Stimulated activated CD8-positive, alpha-beta memory T cell treated with anti-CD3 and anti-CD28 coated beads, Interleukin-7, amount 100 ng/mL, for 4 hours (primary cell): Measurements from ENCODE around the gene DCAF10.
"Not testable (repeated sequence)": the region's sequence is repeated elsewhere in the genome, so short reads cannot be mapped to it uniquely, and the experiment has no call there.

ENCODE experiments used
- DNase-seq, 2 donors: peaks; one replicate each; pipeline ENCODE4 v3.0.0-alpha.2; 2020; ENCODE audit warnings: low read depth in 2 of 2

DCAF10 gene

GRCh38 chr9:37862530-37862929 is 61.9 kb downstream of the DCAF10 start:
- no peak for DNase-seq

GRCh38 chr9:37870081-37870798 is 69.6 kb downstream of the DCAF10 start:
- DNase-seq, result no peak

GRCh38 chr9:37870799-37871176 is 70.2 kb downstream of the DCAF10 start:
- no peak for DNase-seq

- DNase-seq, result no peak
Observed at GRCh38 chr9:37873955-37874354, 73.4 kb downstream of the DCAF10 start.

GRCh38 chr9:37876376-37876775 is 75.8 kb downstream of the DCAF10 start:
- no peak for DNase-seq

GRCh38 chr9:37880916-37881479 is 80.4 kb downstream of the DCAF10 start:
- no peak for DNase-seq

GRCh38 chr9:37887977-37888583 is 87.5 kb downstream of the DCAF10 start:
- DNase-seq, result not testable (repeated sequence)

GRCh38 chr9:37889536-37889935 is 88.9 kb downstream of the DCAF10 start:
- no peak for DNase-seq

- DNase-seq, result not testable (repeated sequence)
Observed at GRCh38 chr9:37891042-37891441, 90.4 kb downstream of the DCAF10 start.

GRCh38 chr9:37892063-37892462 is 91.5 kb downstream of the DCAF10 start:
- no peak for DNase-seq

- no peak for DNase-seq
Observed at GRCh38 chr9:37897665-37898064, 97.1 kb downstream of the DCAF10 start.

- no peak for DNase-seq
Observed at GRCh38 chr9:37899041-37899440, 98.4 kb downstream of the DCAF10 start.

GRCh38 chr9:37902131-37902530 is 101.5 kb downstream of the DCAF10 start:
- no peak for DNase-seq

GRCh38 chr9:37902796-37903646 is 102.4 kb downstream of the DCAF10 start:
- DNase-seq, result no peak

- DNase-seq, result peak; percentile 88 to 91
Observed at GRCh38 chr9:37903647-37904444, 103.2 kb downstream of the DCAF10 start, which contains the start of gene SLC25A51. Gene SLC25A51 (minus strand): TSS chr9:37904127. CDS start chr9:37888550, 15,577 bp downstream.

GRCh38 chr9:37904445-37905130 is 104.0 kb downstream of the DCAF10 start:
- DNase-seq, result no peak

- DNase-seq, result no peak
Observed at GRCh38 chr9:37905131-37905505, 104.5 kb downstream of the DCAF10 start.

GRCh38 chr9:37905776-37906175 is 105.2 kb downstream of the DCAF10 start:
- DNase-seq, result no peak

GRCh38 chr9:37906312-37907239 is 106.0 kb downstream of the DCAF10 start:
- DNase-seq, result no peak

GRCh38 chr9:37908283-37908682 is 107.7 kb downstream of the DCAF10 start:
- no peak for DNase-seq
